ENCODE data around the gene CDCP1.

DNA sequence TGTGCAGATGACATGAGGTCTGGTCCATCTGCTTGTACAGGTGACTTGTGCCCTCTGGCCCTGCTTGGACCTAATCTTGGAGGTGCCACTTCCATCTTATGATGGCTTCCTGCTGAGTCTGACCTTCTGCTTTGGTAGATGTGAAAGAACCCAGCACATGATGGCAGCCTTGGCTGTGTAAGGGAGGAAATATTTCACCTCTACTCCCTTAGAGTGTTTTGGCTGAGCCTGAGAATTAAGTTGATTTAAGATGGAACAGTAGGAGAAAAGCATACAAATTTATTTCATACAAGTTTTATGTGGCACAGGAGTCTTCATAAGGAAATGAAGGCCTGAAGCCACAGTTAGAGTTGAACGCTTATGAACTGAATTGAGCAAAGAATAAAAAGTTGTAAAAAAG lies 27.6 kb upstream of the CDCP1 start:
- TF ChIP-seq, protein P1, sequence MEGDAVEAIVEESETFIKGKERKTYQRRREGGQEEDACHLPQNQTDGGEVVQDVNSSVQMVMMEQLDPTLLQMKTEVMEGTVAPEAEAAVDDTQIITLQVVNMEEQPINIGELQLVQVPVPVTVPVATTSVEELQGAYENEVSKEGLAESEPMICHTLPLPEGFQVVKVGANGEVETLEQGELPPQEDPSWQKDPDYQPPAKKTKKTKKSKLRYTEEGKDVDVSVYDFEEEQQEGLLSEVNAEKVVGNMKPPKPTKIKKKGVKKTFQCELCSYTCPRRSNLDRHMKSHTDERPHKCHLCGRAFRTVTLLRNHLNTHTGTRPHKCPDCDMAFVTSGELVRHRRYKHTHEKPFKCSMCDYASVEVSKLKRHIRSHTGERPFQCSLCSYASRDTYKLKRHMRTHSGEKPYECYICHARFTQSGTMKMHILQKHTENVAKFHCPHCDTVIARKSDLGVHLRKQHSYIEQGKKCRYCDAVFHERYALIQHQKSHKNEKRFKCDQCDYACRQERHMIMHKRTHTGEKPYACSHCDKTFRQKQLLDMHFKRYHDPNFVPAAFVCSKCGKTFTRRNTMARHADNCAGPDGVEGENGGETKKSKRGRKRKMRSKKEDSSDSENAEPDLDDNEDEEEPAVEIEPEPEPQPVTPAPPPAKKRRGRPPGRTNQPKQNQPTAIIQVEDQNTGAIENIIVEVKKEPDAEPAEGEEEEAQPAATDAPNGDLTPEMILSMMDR (IDR thresholded peaks at IDR 0.05; ENCODE audit: low read length), result no peak
- no peak for TF ChIP-seq EZH2 (IDR thresholded peaks at IDR 0.05; ENCODE audit: borderline replicate concordance, low read length)
